ENCODE results near the gene TEX2.
A peak's percentile ranks its signal among the peaks of the same experiment; 100 is the strongest.

The TEX2 gene

DNA sequence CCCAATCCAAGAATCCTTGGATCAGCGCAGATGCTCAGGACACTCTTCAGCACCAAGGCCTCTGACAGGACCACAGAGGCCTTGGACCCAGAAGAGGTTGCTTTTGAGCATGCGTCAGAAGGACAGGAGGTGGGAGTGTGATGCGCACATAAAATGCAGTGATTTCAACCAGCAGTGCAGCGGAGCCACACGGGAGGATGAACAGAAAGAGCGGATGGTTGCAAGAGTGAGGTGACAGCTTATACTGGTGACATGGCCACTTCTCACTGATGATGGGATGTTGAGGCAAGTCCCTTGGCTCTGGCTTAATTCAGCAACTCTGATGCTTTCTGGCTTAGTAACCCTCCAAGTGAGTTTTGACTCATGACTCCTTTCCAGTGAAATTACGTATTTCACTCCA, 107.9 kb downstream of the TEX2 start:
- no peak for DNase-seq

DNA sequence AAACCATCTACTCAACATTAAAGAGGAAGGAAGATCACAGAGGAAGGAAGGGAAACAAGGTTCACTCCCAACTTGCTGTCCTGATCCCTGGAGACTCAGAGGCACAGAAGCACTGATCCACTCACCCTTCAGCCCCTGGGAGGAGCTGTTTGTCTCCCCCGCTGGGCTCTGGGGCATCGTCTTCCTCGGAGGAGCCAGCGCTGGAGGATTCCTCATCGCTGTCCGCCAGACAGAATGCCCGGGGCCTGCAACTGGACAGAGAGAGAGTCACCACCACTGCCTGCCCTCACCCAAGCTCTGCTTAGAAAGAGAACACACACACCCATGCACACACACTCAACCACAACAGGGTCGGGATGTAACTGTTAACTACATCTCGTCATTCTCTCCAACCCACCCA, 108.3 kb downstream of the TEX2 start:
- DNase-seq: no peak

DNA sequence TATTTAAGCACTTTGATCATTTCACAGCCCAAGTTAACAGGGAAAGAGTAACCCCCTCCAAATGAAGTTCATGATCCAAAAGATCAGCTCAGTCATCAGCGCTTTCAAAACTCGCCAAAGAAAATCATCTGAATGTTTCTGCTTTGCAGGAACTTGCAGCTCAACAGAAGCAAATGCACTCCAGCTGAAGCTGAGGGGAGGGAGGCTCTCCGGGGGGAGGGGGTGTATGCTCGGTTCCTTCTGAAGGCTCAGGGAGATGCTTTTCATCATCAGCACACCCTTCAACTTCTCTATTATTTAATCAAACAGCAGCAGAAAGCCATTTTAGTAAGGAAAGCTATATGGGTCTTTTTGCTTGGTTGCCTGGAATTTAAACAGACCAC, 108.8 kb downstream of the TEX2 start:
- no peak for DNase-seq

DNA sequence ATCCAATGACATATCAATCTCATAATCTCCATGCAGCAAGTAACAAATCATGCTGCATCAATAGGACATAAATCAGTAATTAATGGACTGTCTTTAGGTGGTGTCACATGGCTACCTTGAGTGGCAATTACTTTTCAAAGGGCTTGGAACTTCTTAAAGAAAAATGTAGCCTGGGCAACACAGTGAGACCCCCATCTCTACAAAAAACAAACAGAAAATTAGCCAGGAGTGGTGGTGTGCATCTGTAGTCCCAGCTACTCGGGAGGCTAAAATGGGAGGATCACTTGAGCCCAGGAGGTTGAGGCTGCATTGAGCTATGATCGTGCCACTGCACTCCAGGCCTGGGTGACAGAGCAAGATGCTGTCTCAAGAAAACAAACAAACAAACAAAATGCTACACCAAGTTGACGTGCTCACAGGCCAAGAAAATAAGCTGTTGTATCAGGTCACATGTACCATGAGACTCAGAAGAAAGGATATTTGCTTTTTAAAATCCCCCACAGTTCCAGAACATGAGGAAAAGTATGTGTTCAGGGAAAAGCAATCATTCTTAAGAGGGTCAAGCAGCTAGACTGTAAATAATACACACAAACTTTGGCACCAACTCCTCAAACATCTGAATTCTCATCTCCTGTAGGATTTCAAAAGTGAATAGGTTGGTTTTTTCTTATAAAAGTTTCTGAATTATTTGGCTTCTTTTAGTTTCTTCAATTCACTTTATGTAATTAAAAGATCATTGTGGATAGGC, 109.3 kb downstream of the TEX2 start:
- DNase-seq: no peak

DNA sequence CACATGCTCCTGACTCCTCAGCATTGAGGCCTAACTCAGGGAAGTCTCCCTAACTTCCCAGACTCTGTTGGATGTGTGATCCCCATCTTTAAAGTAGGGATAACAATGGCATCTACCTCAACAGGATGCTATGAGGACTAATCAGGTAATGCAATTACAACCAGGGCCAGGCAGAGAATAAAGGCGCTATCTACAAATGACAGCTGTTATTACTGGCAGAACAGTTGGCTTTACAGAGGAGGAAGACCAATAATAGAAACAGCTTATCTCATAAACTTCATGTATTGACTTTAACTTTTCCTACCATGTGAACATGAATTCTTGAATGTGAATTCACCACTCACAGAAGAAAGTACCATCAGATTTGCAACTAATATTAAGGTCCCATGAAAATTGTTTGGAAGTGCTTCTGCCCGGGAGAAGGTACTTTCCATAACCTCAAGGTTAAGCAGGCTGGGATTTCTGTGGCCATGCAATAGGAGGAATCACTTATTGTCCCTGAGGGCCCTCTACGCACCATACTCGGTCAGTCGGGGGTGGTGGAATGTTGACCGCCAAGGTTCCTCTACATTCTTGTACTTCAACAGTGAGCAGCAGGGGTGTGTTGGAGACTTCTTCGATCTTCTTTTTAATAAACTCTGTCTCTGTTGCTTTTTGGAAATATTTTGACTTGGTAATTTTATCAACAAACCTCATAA, 110.5 kb downstream of the TEX2 start:
- DNase-seq: no peak

DNA sequence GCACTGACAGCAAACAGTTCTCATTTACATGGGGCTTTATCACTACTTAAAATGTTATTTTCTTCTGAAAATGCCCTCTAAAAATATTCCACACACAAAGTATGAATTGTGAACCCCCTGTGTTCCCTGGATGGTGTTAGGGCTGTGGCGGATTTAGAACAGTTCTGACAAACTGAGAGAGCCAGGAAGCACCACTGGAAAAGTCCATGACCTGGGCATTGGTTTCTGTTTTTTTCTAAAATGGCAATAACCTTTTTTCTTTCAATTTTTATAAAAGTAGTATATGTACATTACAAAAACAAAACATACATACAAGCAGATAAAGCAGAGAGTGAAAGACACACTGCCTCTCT, 112.1 kb downstream of the TEX2 start:
- no peak for DNase-seq

DNA sequence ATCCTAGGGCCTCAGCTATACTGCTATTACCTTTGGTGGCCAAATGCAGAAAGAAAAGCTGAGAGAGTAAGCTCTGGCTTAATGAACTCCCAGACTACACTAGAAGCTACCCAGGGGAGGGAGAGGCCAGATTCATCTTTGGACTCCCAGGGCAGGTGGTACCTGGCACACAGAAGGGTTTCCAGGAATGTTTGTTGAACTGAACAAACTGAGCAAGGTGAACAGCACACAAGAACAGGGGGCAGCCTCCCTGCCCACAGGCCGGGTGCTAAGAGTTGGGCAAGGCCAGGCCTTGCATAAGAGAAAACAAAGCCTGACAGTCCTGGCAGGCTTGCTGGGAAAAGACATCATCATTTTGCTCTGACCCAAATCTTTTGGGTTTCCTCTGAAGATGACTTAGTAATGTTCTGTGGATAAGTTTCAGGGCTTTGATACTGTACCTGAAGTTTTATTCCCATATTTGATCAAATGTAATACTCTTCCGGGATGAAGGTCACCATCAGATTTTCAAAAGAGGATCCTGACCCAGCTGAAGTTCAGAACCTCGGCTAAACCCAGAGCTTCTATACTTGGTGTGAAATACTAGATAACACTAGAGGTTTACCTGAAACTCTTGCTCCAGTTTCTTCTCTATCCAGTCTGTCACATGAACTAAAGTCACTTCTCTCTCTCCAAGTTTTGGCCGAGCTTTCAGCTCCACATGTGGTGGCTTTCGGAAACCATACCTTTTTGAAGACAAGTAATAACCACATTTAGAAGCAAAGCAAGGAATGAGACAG, 112.6 kb downstream of the TEX2 start:
- DNase-seq: no peak

DNA sequence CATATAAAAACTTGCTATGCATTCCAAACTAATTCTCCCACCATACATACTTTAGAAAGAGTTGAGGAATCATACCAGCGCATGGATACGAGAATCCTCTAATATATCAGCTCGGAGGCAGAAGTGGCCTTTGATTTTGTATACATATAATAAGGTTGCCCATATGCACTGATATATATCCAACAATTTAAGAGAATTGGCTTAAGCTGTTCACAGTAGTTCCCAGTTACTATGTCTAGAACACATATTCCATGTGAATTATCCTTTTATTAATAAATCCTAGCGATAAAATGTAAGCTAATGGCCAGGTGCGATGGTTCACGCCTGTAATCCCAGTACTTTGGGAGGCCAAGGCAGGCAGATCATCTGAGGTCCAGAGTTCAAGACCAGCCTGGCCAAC, 113.9 kb downstream of the TEX2 start:
- no peak for DNase-seq

DNA sequence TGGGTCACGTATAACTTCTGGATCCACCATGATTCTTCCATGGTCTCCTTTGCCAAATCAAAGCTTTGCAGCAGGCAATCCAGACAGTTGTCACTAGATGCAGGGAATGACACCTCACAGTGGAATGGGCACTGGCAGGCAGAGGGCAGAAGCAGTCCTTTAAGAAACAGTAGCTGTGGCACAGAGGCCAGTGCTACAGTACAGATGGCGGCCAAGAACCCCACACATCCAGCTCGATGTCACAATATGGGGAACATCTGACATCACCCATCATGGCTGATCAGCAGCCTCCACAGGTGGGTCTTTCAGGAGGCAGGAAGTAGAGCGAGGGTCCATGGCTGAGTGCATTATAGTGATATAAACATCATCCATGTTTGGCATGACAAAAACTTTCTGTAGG, 114.4 kb downstream of the TEX2 start:
- no peak for DNase-seq

DNA sequence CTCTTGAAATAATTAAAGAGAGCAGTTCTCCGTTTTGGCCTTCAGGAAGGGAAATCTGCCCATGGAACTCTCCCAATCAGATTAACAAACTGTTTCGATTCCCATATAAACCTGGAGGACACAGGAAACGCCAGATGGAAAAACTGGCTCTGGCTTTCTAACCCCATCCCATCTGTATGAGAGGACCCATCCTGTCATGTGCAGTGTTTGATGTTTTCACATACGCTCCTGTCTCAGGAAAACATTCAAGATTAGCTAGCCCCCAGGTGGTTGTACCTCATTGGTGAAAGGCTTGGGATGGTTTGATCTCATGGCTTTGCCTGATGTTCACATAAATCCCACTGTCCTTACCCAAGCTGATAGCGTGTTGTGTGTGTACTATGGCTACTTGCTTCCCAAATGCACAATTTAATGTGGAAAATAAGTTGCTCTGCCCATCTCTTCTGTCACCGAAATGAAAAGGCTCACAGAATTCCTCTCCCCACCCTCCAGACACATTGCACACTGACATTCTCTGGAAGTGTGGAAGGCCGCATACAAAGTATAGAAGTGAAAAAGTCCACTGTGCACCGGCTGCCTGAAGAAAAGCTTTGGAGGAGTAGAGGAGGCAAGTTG, 114.9 kb downstream of the TEX2 start:
- no peak for DNase-seq

DNA sequence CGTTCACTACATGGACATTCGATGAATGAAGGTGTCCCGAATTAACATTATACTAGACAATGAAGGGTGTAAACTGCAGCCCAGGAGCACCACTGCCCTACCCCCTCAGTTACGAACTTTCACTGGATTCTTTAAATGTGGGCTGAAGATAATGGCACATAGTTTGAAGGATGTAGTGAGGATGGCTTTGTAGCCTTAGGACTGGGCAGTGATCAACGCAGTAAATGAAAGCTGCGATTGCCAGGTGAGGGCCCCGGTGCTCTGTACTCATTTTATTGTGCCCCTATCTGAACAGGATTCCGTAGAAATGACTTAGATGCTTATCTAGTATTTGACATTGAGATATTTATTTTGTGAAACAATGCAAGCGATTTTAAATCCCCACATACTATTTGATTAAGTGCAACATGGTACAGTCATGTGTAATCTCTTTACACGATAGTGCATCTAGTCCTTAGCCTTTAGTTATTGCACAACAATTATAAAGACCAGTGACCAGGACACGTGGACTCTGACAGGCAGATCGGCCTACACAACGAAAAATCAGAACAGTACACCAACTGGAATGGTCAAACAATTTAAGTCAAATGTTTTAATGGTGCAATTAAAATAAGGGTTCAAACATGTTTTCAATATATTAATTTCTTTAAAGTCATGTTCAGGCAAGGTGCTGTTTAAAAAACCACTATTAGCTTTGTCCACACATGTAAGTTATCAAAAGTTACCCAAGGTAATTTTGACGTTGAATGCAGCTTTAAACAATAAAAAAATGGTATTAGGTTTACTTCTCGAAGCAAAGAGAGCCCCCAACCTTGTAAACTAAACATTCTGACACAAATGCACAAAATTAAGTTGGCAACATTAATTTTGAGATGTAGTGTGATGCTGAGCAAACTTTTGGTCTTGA, 115.7 kb downstream of the TEX2 start:
- no peak for DNase-seq

DNA sequence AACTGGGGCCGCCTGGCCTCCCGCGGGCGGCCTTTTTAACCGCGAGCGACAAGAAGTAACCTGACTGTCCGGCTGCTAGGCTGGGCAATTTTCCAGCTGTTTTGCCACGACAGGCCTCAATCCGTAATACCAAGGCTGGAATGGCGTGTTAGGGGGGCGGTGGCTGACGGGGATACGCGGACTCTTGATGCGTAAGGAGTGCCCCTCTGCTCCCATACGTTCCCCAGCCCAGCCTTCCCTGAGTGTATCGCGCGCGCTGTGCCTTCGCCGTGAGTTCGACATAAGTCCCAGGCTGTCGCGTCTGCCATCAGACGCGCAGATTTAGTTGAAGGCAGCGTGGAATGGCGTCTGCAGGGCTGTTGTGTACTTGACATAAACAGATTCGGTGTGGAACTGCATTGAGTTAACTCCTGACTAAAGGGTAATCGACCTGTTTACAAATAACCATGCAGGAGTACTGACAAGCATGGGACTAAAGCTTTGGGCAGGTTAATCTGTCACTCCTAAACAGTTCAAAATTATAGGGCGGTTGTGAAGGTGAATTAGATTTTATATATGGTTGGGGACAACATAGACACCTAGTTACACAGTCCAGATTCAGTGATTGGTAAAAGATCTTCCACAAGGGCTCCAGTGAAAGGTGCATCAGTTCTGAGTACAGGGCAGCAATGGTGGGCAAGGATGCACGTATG, 116.5 kb downstream of the TEX2 start:
- DNase-seq: no peak

DNA sequence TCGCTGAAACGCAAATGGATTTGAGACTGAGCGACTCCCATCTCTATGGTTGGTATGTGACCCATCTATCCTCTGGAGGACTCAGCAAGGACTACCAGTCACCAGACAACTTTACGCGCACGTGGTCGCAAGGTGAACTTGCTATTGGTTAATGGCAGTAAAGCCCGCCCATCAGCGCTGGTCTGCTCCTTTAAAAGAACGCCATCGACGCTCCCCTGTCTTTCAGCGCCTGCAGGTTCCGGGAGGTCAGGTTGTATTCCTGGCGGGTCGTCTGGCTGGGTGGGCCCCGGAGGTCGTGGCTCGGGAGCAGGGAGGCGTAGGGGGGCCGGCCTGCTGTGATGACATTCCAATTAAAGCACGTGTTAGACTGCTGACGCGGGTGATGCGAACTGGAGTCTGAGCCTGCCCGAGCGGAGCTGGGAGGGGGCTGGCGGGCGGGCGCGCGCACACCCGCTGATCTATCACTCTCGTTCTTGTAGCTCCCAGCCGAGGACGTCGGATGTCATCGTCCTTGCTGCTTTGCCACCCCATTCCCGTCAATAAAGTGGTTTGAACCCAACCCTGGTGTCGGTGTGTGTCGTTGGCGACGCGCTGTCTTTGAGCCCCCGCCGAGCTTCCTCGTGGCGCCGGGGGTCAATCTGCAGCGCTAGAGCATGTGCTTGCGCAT, 117.2 kb downstream of the TEX2 start:
- DNase-seq: peak; percentile 99

DNA sequence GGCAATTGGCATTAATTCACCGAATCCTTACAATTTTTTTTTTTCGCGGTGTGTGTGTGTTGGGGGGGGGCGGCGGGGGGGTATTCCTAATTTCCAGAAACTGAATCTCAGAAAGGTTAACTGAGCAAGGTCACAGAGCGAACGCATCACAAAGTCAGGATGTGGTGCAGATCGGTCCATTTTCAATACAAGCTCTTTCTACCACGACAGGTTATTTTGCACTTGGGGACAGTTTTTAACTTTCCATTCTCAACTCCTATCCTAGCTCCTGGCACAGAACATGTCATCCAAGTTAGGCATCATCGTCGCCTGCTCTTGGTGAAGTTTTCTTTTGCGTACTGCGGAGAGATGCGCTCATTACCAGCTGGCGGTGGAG, 117.7 kb downstream of the TEX2 start:
- DNase-seq: no peak

DNA sequence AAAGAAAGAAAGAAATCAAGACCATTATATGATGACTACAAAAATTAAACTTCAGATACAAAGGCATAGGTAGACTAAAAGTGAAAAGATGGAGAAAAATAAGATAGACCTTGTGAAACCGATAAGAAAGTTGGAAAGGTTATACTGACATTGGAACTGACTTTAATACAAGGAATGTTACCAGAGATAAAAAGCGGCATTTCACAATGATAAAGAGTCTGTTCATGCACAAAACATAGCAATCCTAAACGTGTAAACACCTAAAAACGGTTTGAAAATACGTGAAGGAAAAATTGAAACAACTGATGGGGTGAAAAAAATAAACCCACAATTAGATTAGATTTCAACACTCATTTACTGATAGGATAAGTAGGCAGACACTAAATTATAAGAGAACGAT, 123.5 kb downstream of the TEX2 start:
- no peak for DNase-seq

DNA sequence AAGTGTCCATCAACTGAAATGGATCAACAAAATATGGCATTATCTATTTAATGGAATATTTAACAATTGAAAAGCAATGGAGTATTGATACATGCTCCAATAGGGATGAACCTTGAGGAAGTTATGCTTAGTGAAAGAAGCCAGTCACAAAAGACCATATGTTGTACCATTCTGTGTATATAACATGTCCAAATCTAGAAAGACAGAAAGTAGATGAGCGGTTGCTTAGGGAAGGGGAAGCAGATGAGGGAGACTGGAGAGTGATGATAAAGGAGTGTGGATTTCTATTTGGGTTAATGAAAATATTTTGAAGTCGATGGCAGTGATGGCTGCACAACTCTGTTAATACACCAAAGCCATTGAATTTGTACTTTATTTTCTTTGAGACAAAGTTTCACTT, 124.6 kb downstream of the TEX2 start:
- DNase-seq: no peak

DNA sequence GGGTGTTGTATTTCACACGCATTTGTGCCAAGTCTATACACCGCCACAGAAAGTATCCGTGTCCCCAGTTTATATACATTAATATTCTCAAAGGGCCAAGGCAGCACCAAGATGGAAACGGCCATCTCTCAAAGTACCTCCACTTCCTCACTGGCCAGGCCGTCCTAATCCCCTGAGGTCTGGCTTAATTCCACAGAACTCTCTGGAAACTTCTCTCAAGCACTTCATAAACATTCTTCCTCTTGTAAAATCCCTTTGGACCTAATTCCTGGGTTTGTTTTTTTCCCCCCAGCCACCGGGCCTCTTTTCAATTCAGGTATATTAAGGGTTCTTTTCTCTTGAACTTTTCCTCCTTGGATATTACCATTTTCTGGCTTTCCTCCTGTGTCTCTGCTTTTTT, 128.1 kb downstream of the TEX2 start:
- DNase-seq: no peak

DNA sequence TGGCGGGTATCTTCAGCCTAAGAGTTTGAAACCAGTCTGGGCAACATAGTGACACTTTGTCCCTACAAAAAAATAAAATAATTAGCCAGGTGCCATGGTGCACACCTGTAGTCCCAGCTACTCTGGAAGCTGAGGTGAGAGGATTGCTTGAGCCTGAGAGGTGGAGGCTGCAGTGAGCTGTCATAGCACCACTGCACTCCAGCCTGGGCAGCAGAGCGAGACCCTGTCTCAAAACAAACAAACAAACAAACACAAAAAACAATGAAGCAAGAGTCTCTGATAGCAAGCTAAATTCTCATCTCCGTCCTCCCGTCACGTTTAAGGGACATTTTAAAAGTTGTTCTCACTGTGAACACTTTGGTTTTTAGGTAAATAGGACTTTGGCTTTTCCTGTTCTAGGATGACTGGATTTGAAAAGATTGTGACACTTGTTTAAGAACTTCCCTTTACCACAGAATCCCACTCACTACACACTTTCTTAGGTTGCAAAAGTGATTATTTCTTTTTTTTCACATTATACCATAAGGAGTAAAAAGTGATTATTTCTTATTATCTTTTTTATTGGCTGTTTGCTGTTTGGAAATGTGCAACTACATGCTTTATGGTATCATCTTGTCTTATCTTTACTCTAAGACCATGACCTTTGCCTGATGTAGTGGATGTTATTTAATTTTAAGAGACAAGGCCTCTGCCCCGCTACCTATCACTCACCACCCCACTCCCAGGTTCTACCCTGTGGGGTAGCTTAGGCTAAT, 128.7 kb downstream of the TEX2 start:
- DNase-seq: no peak

DNA sequence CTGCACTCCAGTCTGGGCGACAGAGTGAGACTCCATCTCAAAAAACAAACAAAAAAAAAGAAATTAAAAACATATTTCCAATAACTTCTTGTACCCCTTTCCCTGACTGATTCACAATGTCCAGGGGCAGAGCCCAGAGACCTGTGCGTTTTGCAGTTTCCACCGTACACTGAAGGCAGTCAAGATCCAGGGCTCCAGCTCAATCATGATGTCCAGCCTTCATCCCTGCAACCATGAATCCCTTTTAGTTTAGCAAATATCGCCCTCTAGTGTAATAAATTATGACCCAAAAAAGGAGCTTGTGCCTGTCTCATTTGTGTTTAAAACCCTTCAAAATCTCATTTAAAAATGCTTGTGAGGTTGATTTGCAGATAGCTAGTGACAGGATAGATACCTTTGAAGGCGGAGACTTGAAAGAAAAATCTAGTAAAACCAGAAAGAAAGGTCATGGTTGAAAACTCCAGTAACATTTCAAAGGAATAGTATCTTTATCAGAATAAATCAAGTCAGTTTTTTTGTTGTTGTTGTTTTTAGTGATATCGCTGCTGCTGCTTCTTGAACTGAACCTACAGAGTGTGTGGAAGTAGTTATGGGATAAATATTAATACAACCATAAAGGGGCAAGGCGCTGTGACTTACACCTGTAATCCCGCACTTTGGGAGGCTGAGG, 129.4 kb downstream of the TEX2 start:
- DNase-seq: peak; percentile 65

DNA sequence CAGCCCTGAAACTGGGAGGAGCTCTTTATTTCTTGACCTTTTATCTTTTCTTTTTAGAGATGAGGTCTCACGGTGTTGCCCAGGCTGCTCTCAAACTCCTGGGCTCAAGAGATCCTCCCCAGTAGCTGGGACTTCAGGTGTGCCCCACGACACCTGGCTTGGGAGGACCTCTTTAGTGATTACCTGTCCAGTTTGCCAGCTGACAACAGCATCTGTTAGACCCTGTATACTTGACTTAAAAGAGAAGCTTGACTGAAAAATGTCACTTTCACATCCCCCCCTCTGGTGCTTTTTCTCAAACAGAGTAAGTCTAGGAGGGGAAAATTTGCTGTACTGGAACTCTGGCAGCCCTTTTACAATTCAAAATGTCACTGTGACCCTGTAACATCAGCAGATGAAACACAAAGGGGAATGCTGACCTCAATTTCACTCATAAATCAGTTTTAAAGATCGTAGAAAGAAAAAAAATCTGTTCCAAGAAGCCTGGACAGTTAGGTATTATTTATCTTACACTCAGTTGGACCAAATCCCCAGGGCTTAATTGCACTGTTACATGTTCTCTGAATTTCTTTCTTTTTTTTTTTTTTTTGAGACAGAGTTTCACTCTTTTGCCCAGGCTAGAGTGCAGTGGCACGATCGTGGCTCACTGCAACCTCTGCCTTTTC, 131.3 kb downstream of the TEX2 start:
- DNase-seq: no peak
